GM03348 (cell line): ENCODE data around the gene P2RX2.

Source experiments
- DNase-seq: peaks from one replicate; pipeline ENCODE4 v3.0.0; 2012; ENCODE audit warnings: low spot score

P2RX2 gene

DNA sequence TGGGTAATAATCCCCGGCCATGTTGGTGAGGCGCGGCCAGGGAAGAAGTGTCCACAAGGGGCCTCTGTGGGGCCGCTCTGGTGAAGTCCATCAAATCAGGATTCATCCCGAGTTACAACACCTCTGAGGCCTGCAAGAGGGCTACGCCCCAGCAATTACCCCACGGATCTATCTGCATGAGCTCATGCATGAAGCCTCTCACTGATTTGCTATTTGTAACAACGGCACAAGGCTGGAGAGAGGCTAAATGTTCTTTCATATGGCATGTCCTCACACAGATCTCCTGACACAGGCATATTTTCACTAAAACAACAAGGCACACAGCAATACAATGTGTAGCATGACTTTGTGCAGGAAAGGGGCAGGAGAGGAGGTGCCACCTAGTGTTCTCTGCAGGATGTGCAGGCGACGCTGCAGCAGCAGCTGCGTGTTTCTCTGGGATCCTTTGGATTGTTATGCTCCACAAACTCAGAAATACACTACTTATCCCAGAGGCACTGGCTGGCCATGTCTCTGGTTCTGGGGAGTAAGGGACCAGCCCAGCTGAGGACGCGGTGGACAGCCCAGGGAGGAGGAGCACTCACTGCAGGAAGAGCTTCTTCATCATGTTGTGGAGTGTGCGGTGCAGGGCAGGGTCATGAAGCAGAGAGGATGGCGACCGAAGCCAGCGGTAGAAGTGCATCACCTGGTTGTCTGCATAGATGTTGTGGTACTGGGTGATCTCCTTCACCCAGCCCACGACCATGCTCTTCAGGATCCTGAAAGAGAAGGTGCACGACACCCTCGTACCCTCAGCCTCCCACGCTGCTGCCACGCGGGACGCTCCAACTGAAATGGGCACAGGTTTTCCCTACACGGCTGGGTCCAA lies 20.2 kb downstream of the P2RX2 start:
- DNase-seq: peak; percentile 88

- DNase-seq: no peak
These were observed 21.5 kb downstream of the P2RX2 start for GRCh38 chr12:132639956-132640520.

GRCh38 chr12:132640936-132641335 lies 22.4 kb downstream of the P2RX2 start:
- no peak for DNase-seq

DNA sequence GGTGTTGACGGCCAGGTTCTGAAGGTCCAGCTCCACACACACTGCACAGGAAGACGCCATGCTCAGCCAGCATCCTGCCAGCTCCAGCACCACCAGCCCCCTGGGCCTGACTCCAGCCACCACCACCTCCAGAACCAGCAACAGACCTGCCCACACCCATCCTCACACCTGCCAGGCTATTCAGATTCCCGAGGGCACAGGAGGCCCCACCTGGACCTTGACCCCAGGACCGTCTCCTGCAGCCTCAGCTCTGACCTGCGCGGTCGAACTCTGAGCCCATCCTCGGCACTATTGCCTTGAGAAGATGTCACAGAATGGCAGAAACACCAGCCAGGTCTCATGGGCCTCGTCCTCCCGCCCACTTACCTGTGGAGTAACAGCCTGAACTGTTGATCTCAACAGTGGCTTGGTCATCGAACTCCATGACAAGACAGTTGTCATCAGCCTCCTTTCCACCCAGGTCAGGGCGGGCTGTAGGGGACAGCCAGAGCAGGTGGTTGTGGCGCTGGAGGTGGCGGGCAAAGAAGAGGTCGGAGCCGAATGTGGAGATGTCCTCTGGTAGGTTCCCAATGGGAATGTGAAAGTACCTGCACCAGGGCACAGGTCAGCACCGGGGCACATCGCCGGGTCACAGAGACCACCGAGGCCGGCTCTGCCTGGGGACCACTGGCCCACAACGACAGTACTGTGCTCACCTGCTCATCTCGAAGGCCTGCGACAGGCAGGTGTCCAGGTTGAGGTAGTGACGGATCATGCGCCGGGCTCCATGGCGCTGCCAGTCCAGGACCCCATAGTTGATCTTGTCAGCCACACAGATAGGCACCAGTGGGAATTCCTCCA lies 23.5 kb downstream of the P2RX2 start:
- no peak for DNase-seq

DNA sequence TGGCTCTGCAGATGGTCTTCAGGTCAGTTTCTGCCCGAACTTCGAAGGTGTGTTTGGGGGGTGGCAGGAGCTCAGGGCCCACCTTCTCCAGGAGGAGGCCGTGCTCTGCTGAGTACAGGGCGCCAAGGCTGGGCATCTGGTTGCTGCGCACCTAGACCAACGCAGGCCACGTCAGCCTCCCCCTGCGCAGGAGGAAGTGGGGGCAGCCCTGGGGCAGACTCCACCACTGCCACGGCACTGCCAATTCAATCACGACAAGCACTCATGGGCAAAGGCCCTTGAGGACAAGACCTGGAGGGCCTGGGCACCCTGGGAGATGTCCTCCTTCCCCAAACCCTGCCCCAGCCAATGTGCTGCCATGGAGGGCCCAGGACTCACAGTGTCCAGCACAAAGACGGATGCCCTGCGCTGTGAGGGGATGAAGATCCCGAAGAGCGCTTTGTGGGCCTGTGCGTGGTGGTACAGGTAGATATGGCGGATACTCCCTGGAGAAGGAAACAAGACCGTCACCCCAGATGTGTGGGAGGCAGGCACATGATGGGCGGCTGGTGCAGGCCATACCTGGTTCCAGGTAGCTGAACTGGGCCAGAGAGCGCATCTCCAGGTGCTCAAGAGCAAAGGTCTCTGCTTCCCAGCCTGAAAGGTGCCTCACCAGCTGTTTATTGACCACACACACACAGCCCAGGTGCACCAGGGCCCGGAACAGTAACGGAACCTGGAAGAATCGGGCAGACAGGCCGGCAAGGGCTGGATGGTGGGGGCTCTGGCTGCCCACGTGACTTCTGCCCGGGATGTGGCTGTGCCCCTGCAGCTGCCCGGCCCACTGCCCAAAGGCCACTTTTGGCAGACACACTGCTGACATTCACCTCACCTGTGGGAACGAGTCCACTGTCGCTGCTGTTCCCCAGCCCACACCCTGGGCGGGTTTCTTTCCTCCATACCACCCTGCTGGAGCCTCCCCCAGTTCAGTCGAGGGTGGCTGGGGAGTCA lies 24.6 kb downstream of the P2RX2 start:
- no peak for DNase-seq

GRCh38 chr12:132646850-132647249 lies 28.3 kb downstream of the P2RX2 start:
- DNase-seq: no peak

DNA sequence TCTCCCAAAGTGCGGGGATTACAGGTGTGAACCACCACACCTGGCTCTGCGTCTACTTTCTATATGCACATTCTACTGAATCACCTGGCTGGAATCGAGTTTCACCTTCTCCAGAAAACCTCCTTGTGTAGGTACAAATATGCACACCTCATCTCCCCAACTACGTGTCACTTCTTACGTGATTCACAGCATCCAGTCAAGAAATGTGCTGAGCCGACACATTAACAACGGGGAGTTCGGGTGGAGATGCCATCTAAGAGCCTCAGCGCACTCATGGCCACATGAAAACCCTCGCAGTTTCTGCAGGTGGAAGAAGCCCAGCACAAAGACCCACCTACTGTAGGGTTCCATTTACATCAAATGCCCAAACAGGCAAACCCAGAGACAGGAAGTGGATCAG lies 29.3 kb downstream of the P2RX2 start:
- no peak for DNase-seq

DNA sequence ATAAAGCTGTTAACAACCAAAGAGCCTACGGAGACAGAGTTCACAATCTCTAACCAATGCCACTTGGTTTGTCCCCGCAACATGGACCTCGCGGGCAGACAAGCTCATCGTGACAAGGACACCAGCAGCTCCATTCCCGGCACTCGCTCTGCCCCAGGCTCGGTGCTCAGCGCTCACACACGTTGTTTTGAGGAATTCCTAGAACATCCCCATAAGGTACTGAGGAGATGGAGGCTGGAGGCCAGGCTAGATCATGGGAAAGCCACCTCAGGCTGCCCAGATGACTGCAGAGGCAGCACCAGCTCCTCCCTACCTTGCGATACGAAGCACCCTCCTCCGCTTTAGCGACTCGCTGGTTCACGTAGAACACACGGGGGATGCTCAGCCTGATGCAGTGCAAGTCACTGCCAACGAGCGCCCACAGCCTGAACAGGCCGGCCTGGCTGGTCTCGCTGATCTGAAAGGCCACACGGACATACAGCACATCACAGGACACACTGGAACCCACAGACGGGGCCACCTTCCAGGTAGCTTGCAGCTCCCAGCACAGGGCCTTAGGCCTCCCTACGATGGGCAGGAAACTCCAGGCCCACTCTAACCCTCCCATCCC lies 30.1 kb downstream of the P2RX2 start:
- no peak for DNase-seq

DNA sequence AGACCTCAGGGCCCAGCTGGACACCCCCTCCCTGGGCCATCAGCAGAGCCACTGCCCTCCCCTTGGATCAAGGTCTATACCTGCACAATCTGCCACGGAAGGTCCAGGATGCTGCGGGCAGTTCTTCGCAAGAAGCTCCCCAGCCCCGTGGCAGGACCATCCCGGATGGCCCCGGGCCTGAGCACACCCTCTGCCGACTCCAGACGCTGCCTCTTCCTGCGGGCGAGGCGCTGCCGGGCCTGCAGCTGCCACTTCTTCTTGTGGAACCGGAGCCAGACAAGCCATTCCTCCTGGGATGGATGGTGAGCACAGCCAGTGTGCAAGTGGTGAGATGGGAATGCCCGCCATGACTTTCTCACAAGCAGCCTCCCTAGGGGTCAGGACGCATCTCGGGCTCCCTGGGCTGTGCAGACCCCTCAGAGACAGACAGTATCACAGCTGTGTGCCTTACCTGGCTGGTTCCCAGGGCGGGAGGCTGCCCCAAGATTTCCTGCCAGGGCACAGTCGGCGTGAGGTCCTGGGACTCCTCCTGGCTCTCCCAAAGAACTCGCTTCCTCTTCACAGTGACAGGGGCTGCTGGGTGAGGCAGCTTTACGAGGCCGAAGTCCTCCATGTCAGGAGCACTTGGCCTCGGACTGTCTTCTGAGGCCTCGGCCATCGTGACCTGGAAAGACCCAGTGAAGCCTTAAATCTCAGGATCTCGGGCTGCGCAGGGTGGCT lies 30.8 kb downstream of the P2RX2 start:
- DNase-seq: no peak

- DNase-seq: no peak
These were observed 33.0 kb downstream of the P2RX2 start for GRCh38 chr12:132651444-132652100.

DNA sequence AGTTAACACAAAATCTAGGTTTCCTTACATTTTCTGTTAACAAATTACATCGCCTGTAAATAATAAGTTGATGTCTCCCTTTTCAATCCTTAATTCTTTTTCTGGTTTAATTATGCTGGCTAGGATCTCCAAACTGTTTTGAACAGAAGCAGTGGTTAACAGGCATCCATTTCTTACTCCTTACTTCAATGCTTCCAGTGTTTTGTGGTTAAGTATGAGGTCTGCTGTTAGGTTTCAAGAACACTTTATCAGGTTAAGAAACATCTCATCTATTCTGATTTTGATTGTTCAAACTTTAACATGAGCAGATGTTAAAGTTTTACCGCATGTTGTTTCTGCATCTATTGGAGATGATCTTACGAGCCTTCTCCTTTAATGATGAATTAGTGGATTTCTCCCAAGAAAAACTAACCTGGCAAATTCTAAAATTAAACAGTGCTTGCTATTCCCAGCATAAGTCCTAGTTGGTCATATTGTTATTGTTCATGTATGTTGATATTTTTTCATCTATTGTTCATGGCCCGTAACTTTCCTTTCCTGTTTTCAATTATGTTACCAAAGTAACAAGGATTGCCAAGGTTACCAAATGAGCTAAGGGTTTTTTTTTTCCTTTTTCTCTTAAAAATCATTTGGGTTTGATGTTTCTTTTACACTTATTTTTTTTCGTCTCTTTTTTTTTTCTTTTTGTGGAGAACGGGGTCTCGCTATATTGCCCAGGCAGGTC lies 35.2 kb downstream of the P2RX2 start:
- DNase-seq: no peak

DNA sequence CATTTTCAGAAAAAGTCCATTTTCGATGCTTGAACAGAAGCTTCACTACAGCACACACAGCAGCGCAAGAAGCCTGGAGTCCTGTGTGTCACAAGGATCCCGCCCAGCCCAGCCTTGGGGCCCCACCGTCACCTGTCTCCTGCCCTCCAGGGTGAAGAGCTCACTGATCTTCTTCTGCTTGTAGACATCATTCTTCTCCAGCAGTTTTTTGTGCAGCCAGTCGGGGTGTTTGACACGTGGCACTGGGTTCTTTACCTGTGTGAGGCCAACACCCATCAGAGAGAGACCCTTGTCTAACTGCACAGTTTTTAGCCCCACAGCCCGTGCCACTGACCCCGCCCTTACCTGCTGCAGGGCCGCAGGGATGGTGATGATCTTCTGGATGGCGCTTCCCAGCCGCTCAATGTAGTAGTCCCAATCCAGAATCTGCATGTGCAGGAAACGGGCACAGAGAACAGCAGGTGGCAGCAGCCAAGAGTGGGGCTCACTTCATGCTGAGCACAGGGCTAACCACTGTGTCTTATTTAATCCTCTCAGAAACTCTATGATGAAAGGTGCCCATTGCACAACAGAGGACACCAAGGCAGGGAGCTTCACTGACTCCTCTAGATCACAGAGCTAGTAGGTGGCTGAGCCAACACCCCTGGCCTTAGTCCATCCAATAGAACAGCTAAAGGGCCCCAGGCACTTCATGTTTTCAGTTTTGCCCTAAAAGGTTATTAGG lies 38.6 kb downstream of the P2RX2 start:
- DNase-seq: no peak

DNA sequence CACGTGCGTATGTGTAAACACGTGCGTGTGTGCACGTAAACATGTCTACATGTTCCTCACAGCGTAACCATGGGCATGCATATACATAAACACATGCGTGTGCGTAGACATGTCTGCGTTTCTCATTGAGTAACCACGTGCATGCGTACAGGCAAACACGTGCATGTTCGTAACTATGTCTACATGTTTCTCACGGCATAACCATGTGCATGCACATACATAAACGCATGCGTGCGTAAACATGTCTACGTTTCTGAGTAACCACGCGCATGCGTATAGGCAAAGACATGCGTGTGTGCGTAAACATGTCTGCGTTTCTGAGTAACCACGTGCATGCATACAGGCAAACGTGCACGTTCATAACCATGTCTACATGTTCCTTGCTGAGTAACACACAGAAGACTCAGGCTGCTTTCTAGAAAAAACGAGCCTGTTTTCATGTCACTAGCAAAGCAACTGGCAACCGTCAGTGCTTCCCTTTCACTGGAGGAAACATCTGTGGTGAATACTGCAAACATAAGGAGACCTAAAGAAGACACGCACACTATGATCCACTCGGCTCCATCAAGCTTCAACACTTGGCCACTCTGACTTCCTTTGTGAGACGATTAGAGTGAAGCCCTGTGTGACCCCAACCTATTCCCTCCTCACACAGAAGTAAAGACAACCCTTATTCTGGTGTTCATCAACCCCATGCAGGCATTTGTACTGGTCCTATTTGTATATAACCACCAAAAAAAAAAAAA lies 39.7 kb downstream of the P2RX2 start:
- DNase-seq: no peak

- DNase-seq: no peak
These were observed 40.6 kb downstream of the P2RX2 start for GRCh38 chr12:132659146-132659545.

DNA sequence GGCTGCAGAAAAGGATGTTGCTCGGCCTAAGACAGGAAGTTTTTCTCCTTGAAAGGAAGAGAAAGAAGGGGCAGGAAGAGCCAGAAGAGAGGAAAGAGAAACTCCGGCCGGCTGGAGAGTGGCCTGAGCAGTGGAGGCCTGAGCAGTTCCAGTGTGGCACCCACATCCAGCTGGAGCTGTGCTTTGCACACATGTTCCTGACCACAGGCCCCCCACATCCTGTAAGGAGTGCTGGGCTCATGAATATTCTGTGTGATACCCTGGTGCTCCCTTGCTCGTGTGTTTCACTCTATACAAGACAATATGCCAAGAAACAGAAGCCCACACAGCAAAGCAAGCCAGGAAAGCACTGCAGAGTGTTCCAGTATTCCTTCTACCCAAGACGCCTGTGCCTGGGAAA lies 41.5 kb downstream of the P2RX2 start:
- DNase-seq: no peak

GRCh38 chr12:132660996-132661395 lies 42.4 kb downstream of the P2RX2 start:
- no peak for DNase-seq

- DNase-seq: no peak
These were observed 43.4 kb downstream of the P2RX2 start for GRCh38 chr12:132661972-132662371.
